GM19239 (cell line): ENCODE data around the gene ROM1.
"Not testable (repeated sequence)": the region's sequence is repeated elsewhere in the genome, so short reads cannot be mapped to it uniquely, and the experiment has no call there.

Experiments used
- DNase-seq: peaks from one replicate; pipeline ENCODE4 v3.0.0; 2011; ENCODE audit warnings: low spot score; ENCODE audit not compliant: insufficient read length
- FAIRE-seq: peaks from 2 replicates; lab custom pipeline; 2011; peaks lifted over from hg19 to GRCh38; lab: Jason Lieb, UNC

ROM1 gene

GRCh38 chr11:62646825-62647608, 34.0 kb downstream of the ROM1 start:
- DNase-seq = no peak
- no peak for FAIRE-seq

- FAIRE-seq = no peak
Measured at GRCh38 chr11:62647609-62648005, 34.5 kb downstream of the ROM1 start.

GRCh38 chr11:62648185-62648966, 35.3 kb downstream of the ROM1 start:
- DNase-seq = no peak

More at GRCh38 chr11:62647609-62648005, 34.5 kb downstream of the ROM1 start:
- no peak for DNase-seq

GRCh38 chr11:62648967-62649364, 35.9 kb downstream of the ROM1 start:
- FAIRE-seq = no peak
- no peak for DNase-seq

More at GRCh38 chr11:62648185-62648966, 35.3 kb downstream of the ROM1 start:
- FAIRE-seq = no peak

- no peak for DNase-seq
- FAIRE-seq = no peak
Measured at GRCh38 chr11:62649486-62649885, 36.4 kb downstream of the ROM1 start.

- not testable (repeated sequence) for DNase-seq, FAIRE-seq
Measured at GRCh38 chr11:62650283-62650682, 37.2 kb downstream of the ROM1 start.

- DNase-seq (no peak), FAIRE-seq (peak; percentile 84)
Measured at GRCh38 chr11:62652161-62653006, 39.3 kb downstream of the ROM1 start.

GRCh38 chr11:62654297-62654696, 41.2 kb downstream of the ROM1 start:
- FAIRE-seq = no peak
- DNase-seq = no peak

GRCh38 chr11:62656796-62657429, 43.9 kb downstream of the ROM1 start:
- no peak for DNase-seq
- no peak for FAIRE-seq

GRCh38 chr11:62664405-62665074, 51.5 kb downstream of the ROM1 start:
- DNase-seq = peak; percentile 65
- peak; percentile 35 for FAIRE-seq
